WTC11 (cell line): ENCODE measurements around the gene DPYSL5. TPM values are rescaled to one million over a fixed set of nuclear protein-coding genes. Genes with fewer than 3 reads are reported as not detected.

Experiments
- ATAC-seq: fragments of 200-7000 bp; cut with Tn5 transposase; 2 replicates; pipeline ENCODE4 v1.10.0; 2021; ENCODE audit warnings: mild to moderate bottlenecking, moderate library complexity
- CTCF ChIA-PET: fragments of 300-600 bp; sonication (Branson Sonifier 250); formaldehyde crosslinking; loops from one replicate; lab custom pipeline; 2021; ENCODE audit warnings: antibody characterized with exemption; lab: Charles Lee
- POLR2A ChIA-PET: fragments of 350-600 bp; sonication (Branson Sonifier 250); formaldehyde crosslinking; loops from one replicate; lab custom pipeline; 2021; ENCODE audit warnings: antibody characterized with exemption; lab: Charles Lee
- DNase-seq: peaks from one replicate; pipeline ENCODE4 v3.0.0; 2021; ENCODE audit warnings: low spot score
- H3K27ac Mint-ChIP-seq: 2 replicates; pipeline ENCODE4 v1.8.0; 2021; ENCODE audit warnings: mixed read lengths
- H3K27me3 Mint-ChIP-seq: 2 replicates; pipeline ENCODE4 v1.8.0; 2021; ENCODE audit warnings: low read depth, mild to moderate bottlenecking, moderate library complexity, mixed read lengths
- H3K36me3 Mint-ChIP-seq: 2 replicates; pipeline ENCODE4 v1.8.0; 2021; ENCODE audit warnings: mixed read lengths
- H3K4me1 Mint-ChIP-seq: 2 replicates; pipeline ENCODE4 v1.8.0; 2022; ENCODE audit warnings: mixed read lengths
- H3K4me3 Mint-ChIP-seq: 2 replicates; pipeline ENCODE4 v1.8.0; 2021; ENCODE audit warnings: mild to moderate bottlenecking, moderate library complexity, mixed read lengths
- H3K9me3 Mint-ChIP-seq: 2 replicates; pipeline ENCODE4 v1.8.0; 2021; ENCODE audit warnings: mixed read lengths
- ARID4B ChIP-seq: sonication (generic); formaldehyde crosslinking; IDR thresholded peaks from 2 replicates; pipeline ENCODE4 v1.8.0; 2023; ENCODE audit warnings: missing genetic modification reagents, mild to moderate bottlenecking, borderline replicate concordance
- ATF1 ChIP-seq: sonication (generic); formaldehyde crosslinking; IDR thresholded peaks from 2 replicates; pipeline ENCODE4 v1.8.1; 2023; ENCODE audit warnings: mild to moderate bottlenecking, moderate library complexity, missing genetic modification reagents
- CREB1 ChIP-seq: sonication (generic); formaldehyde crosslinking; IDR thresholded peaks from 2 replicates; pipeline ENCODE4 v1.8.0; 2023; ENCODE audit warnings: mild to moderate bottlenecking, missing genetic modification reagents
- ETV6 ChIP-seq: sonication (generic); formaldehyde crosslinking; IDR thresholded peaks from 2 replicates; pipeline ENCODE4 v1.8.1; 2022; ENCODE audit warnings: mild to moderate bottlenecking, missing genetic modification reagents
- GABPB1 ChIP-seq: sonication (generic); formaldehyde crosslinking; IDR thresholded peaks from 2 replicates; pipeline ENCODE4 v1.8.1; 2023; ENCODE audit warnings: mild to moderate bottlenecking, missing genetic modification reagents
- HMGXB4 ChIP-seq: sonication (generic); formaldehyde crosslinking; IDR thresholded peaks from 2 replicates; pipeline ENCODE4 v1.8.1; 2023; ENCODE audit warnings: mild to moderate bottlenecking, moderate library complexity, missing genetic modification reagents
- JUN ChIP-seq: sonication (generic); formaldehyde crosslinking; IDR thresholded peaks from 2 replicates; pipeline ENCODE4 v1.8.0; 2023; ENCODE audit warnings: mild to moderate bottlenecking, missing genetic modification reagents
- KAT7 ChIP-seq: sonication (generic); formaldehyde crosslinking; IDR thresholded peaks from 2 replicates; pipeline ENCODE4 v1.8.1; 2023; ENCODE audit warnings: missing genetic modification reagents, mild to moderate bottlenecking, borderline replicate concordance
- MXD4 ChIP-seq: fragments of 250-450 bp; sonication (Bioruptor Pico); IDR thresholded peaks from 2 replicates; pipeline ENCODE4 v1.8.0; 2021; ENCODE audit warnings: mild to moderate bottlenecking, moderate library complexity, borderline replicate concordance
- MYBL2 ChIP-seq: sonication (generic); formaldehyde crosslinking; IDR thresholded peaks from 2 replicates; pipeline ENCODE4 v1.8.1; 2023; ENCODE audit warnings: mild to moderate bottlenecking, moderate library complexity, missing genetic modification reagents
- RORB ChIP-seq: fragments of 250-450 bp; sonication (Bioruptor Pico); IDR thresholded peaks from 2 replicates; pipeline ENCODE4 v1.9.0; 2021; ENCODE audit warnings: mild to moderate bottlenecking
- SP1 ChIP-seq: sonication (generic); formaldehyde crosslinking; conservative IDR thresholded peaks from 2 replicates; pipeline ENCODE4 v1.8.1; 2022; ENCODE audit warnings: missing genetic modification reagents
- TEAD4 ChIP-seq: sonication (generic); formaldehyde crosslinking; IDR thresholded peaks from 2 replicates; pipeline ENCODE4 v1.8.0; 2022; ENCODE audit warnings: mild to moderate bottlenecking, missing genetic modification reagents
- ZNF232 ChIP-seq: sonication (generic); formaldehyde crosslinking; IDR thresholded peaks from 2 replicates; pipeline ENCODE4 v1.8.0; 2022; ENCODE audit warnings: mild to moderate bottlenecking, missing genetic modification reagents
- ZNF317 ChIP-seq: sonication (generic); formaldehyde crosslinking; IDR thresholded peaks from 2 replicates; pipeline ENCODE4 v1.8.1; 2023; ENCODE audit warnings: low read depth, mild to moderate bottlenecking, moderate library complexity, missing genetic modification reagents, borderline replicate concordance
- ZNF423 ChIP-seq: fragments of 250-450 bp; sonication (Bioruptor Pico); IDR thresholded peaks from 2 replicates; pipeline ENCODE4 v2.1.2; 2022; ENCODE audit warnings: mild to moderate bottlenecking, moderate library complexity
- total RNA-seq: library from RNA; stranded (reverse); gene quantifications from 3 replicates; pipeline ENCODE4 v1.2.3, GENCODE V29; 2021
- TF ChIP-seq, protein P1 (sequence below): fragments of 200-600 bp; IDR thresholded peaks from 2 replicates; pipeline ENCODE4 v1.8.0; 2022; ENCODE audit warnings: antibody characterized with exemption
- TF ChIP-seq, protein P2 (sequence below): sonication (generic); formaldehyde crosslinking; IDR thresholded peaks from 2 replicates; pipeline ENCODE4 v1.8.0; 2022; ENCODE audit warnings: mild to moderate bottlenecking, missing genetic modification reagents
- TF ChIP-seq, protein P3 (sequence below): sonication (generic); formaldehyde crosslinking; IDR thresholded peaks from 2 replicates; pipeline ENCODE4 v1.8.1; 2023; ENCODE audit warnings: mild to moderate bottlenecking, missing genetic modification reagents

Gene DPYSL5
- total RNA-seq, 1 experiment from 2014 or later: 12.1 TPM

GRCh38 chr2:26822877-26823276, 25.1 kb upstream of the DPYSL5 start (continued):
- no peak for TF ChIP-seq ZNF232 (CRISPR knock-in tag)

DNA sequence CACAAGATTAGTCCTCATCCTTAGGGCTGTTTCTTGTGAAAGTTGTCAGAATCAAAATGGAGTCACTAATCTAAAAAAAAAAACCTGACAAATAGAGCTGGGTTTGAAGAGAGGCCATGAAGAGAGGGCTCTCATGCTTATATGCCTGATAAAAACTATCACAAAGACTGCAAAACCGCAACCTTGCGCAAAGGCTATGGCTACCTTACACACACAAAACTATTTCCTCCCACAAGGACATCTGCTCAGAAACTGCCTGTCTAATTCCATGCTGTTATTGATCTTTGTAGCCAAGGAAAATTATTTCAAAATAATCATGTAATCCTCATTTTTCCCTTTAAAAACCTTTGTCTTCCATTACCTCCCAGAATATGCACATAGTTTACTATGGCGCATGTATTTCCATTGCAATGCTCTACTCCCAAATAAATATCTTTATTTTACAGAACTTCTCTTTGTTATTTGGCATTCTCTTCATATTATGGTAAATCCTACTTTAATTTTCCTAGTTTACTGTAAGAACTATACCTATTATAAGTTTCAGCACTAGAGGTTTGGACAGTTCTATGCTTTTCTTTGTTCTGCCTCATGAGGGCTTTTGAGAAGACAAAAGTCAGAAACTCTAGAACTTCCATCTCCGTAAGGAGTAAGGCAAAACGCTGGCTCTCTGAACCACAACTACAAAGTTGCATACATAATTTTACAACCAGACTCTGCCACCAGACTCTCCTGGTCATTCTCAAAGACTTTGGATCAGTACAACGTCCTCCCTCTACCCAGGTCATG, 9.6 kb upstream of the DPYSL5 start:
- Mint-ChIP-seq H3K4me3 (no peak overlapping the region), H3K4me1 (no peaks in the 10 kb centered on the region), H3K27me3 (peaks cover 30% of the 10 kb centered on the region), H3K27ac (no peak overlapping the region), H3K36me3 (no peaks in the 10 kb centered on the region), H3K9me3 (no peaks in the 10 kb centered on the region)
- CTCF ChIA-PET: no interaction called here
- no peak for TF ChIP-seq MYBL2
- no peak for TF ChIP-seq RORB (CRISPR knock-in tag)
- no peak for TF ChIP-seq KAT7 (CRISPR knock-in tag)
- no peak for TF ChIP-seq ZNF423 (CRISPR knock-in tag)
- TF ChIP-seq, protein P1, sequence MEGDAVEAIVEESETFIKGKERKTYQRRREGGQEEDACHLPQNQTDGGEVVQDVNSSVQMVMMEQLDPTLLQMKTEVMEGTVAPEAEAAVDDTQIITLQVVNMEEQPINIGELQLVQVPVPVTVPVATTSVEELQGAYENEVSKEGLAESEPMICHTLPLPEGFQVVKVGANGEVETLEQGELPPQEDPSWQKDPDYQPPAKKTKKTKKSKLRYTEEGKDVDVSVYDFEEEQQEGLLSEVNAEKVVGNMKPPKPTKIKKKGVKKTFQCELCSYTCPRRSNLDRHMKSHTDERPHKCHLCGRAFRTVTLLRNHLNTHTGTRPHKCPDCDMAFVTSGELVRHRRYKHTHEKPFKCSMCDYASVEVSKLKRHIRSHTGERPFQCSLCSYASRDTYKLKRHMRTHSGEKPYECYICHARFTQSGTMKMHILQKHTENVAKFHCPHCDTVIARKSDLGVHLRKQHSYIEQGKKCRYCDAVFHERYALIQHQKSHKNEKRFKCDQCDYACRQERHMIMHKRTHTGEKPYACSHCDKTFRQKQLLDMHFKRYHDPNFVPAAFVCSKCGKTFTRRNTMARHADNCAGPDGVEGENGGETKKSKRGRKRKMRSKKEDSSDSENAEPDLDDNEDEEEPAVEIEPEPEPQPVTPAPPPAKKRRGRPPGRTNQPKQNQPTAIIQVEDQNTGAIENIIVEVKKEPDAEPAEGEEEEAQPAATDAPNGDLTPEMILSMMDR: no peak
- TF ChIP-seq CREB1 (CRISPR knock-in tag): no peak
- TF ChIP-seq MXD4: no peak
- TF ChIP-seq ETV6 (CRISPR knock-in tag): no peak
- no peak for TF ChIP-seq JUN (CRISPR knock-in tag)
- no peak for TF ChIP-seq ATF1
- no peak for TF ChIP-seq GABPB1 (CRISPR knock-in tag)
- TF ChIP-seq HMGXB4: no peak
- TF ChIP-seq ZNF317 (CRISPR knock-in tag): no peak
- DNase-seq: no peak
- POLR2A ChIA-PET: no interaction called here
- no peak for ATAC-seq

DNA sequence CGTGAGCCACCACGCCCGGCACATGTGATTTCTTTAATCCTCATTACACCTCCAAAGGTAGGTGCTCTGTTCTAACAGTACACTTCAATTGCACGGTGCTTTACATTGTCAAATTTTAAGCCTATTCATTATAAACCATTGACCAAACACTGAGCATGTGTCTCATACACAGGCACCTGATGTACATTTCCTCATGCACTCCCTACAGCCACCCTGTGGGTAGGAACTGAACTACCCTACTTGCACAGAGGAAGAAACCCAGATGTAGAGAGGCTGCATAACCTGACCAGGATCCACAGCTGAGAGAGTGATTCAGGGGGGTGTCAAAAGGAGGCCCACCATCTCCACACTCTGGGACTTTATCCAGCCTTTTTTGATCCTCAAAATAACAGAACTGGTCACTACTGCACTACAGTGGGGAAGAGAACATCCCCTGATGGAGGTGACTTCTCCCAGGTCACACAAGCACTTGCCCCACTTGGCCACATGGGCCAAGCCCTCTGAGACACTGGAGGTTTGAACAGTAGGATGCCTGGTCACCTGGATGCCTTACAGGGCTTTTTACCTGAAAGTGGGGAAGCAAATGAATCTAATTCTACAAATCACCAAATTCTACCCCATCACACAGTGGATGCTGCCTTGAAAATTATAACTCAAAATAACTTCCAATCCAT, 6.9 kb upstream of the DPYSL5 start:
- H3K27ac Mint-ChIP-seq: no peak overlapping the region
- H3K9me3 Mint-ChIP-seq: no peaks in the 10 kb centered on the region
- POLR2A ChIA-PET: interaction anchor here (0.6 kb wide), 1 partner anchor 39 kb away, joined by 5 read pairs; no protein-coding TSS in a partner anchor
- H3K27me3 Mint-ChIP-seq: peaks cover 49% of the 10 kb centered on the region
- no peaks in the 10 kb centered on the region for H3K36me3 Mint-ChIP-seq
- no peak for TF ChIP-seq CREB1 (CRISPR knock-in tag)
- no peak for TF ChIP-seq ARID4B (CRISPR knock-in tag)
- TF ChIP-seq, protein P2, sequence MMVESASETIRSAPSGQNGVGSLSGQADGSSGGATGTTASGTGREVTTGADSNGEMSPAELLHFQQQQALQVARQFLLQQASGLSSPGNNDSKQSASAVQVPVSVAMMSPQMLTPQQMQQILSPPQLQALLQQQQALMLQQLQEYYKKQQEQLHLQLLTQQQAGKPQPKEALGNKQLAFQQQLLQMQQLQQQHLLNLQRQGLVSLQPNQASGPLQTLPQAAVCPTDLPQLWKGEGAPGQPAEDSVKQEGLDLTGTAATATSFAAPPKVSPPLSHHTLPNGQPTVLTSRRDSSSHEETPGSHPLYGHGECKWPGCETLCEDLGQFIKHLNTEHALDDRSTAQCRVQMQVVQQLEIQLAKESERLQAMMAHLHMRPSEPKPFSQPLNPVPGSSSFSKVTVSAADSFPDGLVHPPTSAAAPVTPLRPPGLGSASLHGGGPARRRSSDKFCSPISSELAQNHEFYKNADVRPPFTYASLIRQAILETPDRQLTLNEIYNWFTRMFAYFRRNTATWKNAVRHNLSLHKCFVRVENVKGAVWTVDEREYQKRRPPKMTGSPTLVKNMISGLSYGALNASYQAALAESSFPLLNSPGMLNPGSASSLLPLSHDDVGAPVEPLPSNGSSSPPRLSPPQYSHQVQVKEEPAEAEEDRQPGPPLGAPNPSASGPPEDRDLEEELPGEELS (CRISPR knock-in tag): no peak
- TF ChIP-seq SP1 (CRISPR knock-in tag): no peak
- TF ChIP-seq TEAD4 (CRISPR knock-in tag): no peak
- TF ChIP-seq, protein P3, sequence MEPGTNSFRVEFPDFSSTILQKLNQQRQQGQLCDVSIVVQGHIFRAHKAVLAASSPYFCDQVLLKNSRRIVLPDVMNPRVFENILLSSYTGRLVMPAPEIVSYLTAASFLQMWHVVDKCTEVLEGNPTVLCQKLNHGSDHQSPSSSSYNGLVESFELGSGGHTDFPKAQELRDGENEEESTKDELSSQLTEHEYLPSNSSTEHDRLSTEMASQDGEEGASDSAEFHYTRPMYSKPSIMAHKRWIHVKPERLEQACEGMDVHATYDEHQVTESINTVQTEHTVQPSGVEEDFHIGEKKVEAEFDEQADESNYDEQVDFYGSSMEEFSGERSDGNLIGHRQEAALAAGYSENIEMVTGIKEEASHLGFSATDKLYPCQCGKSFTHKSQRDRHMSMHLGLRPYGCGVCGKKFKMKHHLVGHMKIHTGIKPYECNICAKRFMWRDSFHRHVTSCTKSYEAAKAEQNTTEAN: no peak
- CTCF ChIA-PET: interaction anchor here (0.6 to 2.2 kb wide), 5 partner anchors 11 to 175 kb away, joined by 3 to 19 read pairs (median 4); no protein-coding TSS in a partner anchor
- H3K4me1 Mint-ChIP-seq: 0 out of 2 replicates have a peak, but pooled peaks cover 2% of the 10 kb centered on the region
- H3K4me3 Mint-ChIP-seq: no peak overlapping the region
- ATAC-seq (peak; percentile 57), DNase-seq (no peak)
